Measurements from ENCODE around the gene RPS18. TPM values are rescaled to one million over a fixed set of nuclear protein-coding genes. Genes with fewer than 3 reads are reported as not detected.
A peak's percentile ranks its signal among the peaks of the same experiment; 100 is the strongest.

RPS18 gene
- total and polyA plus RNA-seq, 2 experiments from 2014 or later = 1,924 to 2,521 TPM

DNA sequence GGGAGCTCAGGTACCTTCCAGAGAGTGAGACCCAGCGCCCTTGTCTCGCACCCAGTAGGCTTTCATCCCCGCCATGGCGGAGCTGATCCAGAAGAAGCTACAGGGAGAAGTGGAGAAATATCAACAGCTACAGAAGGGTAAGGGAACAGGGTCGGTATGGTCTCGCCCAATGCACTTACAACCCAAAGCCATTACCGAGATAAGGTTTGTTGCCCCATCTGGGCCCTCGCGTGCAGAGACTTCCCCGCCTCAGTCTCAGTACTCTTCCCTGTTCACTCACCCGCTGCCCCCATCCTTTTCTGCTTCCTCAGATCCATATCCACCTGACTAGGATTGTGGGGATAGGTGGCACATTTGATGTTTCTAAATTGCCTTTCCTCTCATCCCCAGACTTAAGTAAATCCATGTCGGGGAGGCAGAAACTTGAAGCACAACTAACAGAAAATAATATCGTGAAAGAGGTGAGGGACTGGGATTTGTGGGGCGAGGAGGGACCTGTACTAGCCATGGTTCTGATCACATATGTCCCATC is 18.0 kb downstream of the RPS18 start:
- Histone ChIP-seq H3K4me2 (ENCODE audit: unreplicated experiment) (peak overlapping the region; percentile 99), H3K9me3 (ENCODE audit: low read depth) (no peaks in the 10 kb centered on the region), H4K20me1 (ENCODE audit: insufficient read depth) (no peaks in the 10 kb centered on the region), H3K9ac (peak overlapping the region; percentile 94), H3K27me3 (replicated peaks; ENCODE audit: insufficient read depth) (no peaks in the 10 kb centered on the region), H3K4me3 (peak overlapping the region; percentile 98), H3K36me3 (ENCODE audit: low read depth) (peaks cover 18% of the 10 kb centered on the region; the same call in 1 of the 2 replicates), H3F3A (ENCODE audit: insufficient read depth) (no peaks in the 10 kb centered on the region), H3K9me2 (ENCODE audit: insufficient read depth) (no peaks in the 10 kb centered on the region), H3K79me2 (ENCODE audit: insufficient read depth) (peaks cover 63% of the 10 kb centered on the region), H2AFZ (peak overlapping the region; percentile 98), H3K27ac (peak overlapping the region; percentile 64), H3K4me1 (ENCODE audit: insufficient read depth) (peaks cover 13% of the 10 kb centered on the region)
- 1 to 3% methylated on average over 13 to 14 of the region's 14 CpGs for WGBS, 2 experiments (ENCODE audit: low coverage in 1 of 2, low lambda C conversion rate in 2 of 2, missing lambda C conversion rate in 2 of 2)
- TF ChIP-seq EZH2phosphoT487 (IDR thresholded peaks at IDR 0.05; ENCODE audit: insufficient read depth, low read depth) (no peak), EZH2 (IDR thresholded peaks at IDR 0.05; ENCODE audit: insufficient read depth, poor library complexity, severe bottlenecking) (no peak)
- peak; percentile 66 for DNase-seq
- in situ Hi-C loops (cut with MboI) = no loop called here

- WGBS, 2 experiments (ENCODE audit: low coverage in 1 of 2, low lambda C conversion rate in 2 of 2, missing lambda C conversion rate in 2 of 2) = 63 to 68% methylated on average over 7 of the region's 7 CpGs
- no peaks in the 10 kb centered on the region for H3K9me2 ChIP-seq (ENCODE audit: insufficient read depth)
- in situ Hi-C loops (cut with MboI) = no loop called here
- DNase-seq = no peak
- H3K79me2 ChIP-seq (ENCODE audit: insufficient read depth) = peaks cover 57% of the 10 kb centered on the region
- H3K27ac ChIP-seq = no peak overlapping the region
- H3K4me1 ChIP-seq (ENCODE audit: insufficient read depth) = peaks cover 13% of the 10 kb centered on the region
- H3K36me3 ChIP-seq (ENCODE audit: low read depth) = peaks cover 13% of the 10 kb centered on the region; the same call in 1 of the 2 replicates
- no peak overlapping the region for H2AFZ ChIP-seq
- TF ChIP-seq EZH2phosphoT487 (IDR thresholded peaks at IDR 0.05; ENCODE audit: insufficient read depth, low read depth) (no peak), EZH2 (IDR thresholded peaks at IDR 0.05; ENCODE audit: insufficient read depth, poor library complexity, severe bottlenecking) (no peak)
- H3K4me2 ChIP-seq (ENCODE audit: unreplicated experiment) = peak overlapping the region; percentile 99
- H3K9ac ChIP-seq = peak overlapping the region; percentile 94
- no peaks in the 10 kb centered on the region for H3K27me3 ChIP-seq (replicated peaks; ENCODE audit: insufficient read depth)
- no peaks in the 10 kb centered on the region for H4K20me1 ChIP-seq (ENCODE audit: insufficient read depth)
- H3K9me3 ChIP-seq (ENCODE audit: low read depth) = no peaks in the 10 kb centered on the region
- peak overlapping the region; percentile 98 for H3K4me3 ChIP-seq
- no peaks in the 10 kb centered on the region for H3F3A ChIP-seq (ENCODE audit: insufficient read depth)
Measured at GRCh38 chr6:33290459-33290858, 18.6 kb downstream of the RPS18 start.

DNA sequence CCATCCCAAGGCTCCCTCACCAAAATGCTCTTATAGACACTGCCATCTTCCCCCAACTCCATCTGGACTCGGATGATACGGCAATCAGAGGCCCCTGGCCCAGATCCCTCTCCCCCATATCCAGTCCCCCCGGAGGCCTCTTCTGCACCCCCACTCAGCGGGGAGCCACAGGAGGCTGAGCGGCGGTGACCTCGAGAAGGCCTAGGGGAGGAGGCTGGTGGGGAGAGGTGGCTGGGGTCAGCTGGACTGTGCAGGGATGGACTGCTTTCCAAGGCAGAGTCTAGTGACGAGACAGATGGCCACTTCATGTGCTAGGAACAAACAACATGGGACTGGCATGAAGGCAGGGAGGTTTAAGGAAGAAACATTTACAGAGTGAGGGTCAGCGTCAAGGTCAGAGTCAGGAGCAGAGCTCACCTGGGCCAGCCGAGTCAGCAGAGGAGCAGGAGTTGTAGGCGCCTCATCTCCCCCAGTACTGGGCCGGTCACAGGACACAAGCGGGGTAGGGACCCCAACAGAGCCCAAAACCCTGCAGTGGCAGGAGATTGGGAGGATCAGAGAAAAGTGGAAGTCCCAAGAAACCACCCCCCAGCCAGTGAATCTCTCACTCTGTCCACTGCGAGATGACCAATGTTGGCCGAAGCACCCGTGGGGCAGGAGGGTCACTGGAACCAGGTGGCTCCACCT is 21.3 kb downstream of the RPS18 start:
- TF ChIP-seq EZH2phosphoT487 (IDR thresholded peaks at IDR 0.05; ENCODE audit: insufficient read depth, low read depth) (no peak), EZH2 (IDR thresholded peaks at IDR 0.05; ENCODE audit: insufficient read depth, poor library complexity, severe bottlenecking) (no peak)
- Histone ChIP-seq H3K36me3 (ENCODE audit: low read depth) (no peaks in the 10 kb centered on the region; the same call in 1 of the 2 replicates), H3K4me3 (no peak overlapping the region), H3K4me2 (ENCODE audit: unreplicated experiment) (no peak overlapping the region), H3K4me1 (ENCODE audit: insufficient read depth) (peaks cover 8% of the 10 kb centered on the region), H3K9me3 (ENCODE audit: low read depth) (no peaks in the 10 kb centered on the region), H3K27me3 (replicated peaks; ENCODE audit: insufficient read depth) (no peaks in the 10 kb centered on the region), H3F3A (ENCODE audit: insufficient read depth) (no peaks in the 10 kb centered on the region), H3K79me2 (ENCODE audit: insufficient read depth) (peaks cover 32% of the 10 kb centered on the region), H3K27ac (no peak overlapping the region), H2AFZ (no peak overlapping the region), H3K9me2 (ENCODE audit: insufficient read depth) (no peaks in the 10 kb centered on the region), H3K9ac (no peak overlapping the region), H4K20me1 (ENCODE audit: insufficient read depth) (no peaks in the 10 kb centered on the region)
- WGBS, 2 experiments (ENCODE audit: low coverage in 1 of 2, low lambda C conversion rate in 2 of 2, missing lambda C conversion rate in 2 of 2) = 85 to 87% methylated on average over 12 to 16 of the region's 16 CpGs
- in situ Hi-C loops (cut with MboI) = no loop called here
- DNase-seq = no peak

- 60 to 64% methylated on average over 10 of the region's 10 CpGs for WGBS, 2 experiments (ENCODE audit: low coverage in 1 of 2, low lambda C conversion rate in 2 of 2, missing lambda C conversion rate in 2 of 2)
- H3K9ac ChIP-seq = no peak overlapping the region
- H3K79me2 ChIP-seq (ENCODE audit: insufficient read depth) = peaks cover 23% of the 10 kb centered on the region
- no peak overlapping the region for H3K27ac ChIP-seq
- H3K4me1 ChIP-seq (ENCODE audit: insufficient read depth) = peaks cover 6% of the 10 kb centered on the region
- in situ Hi-C loops (cut with MboI) = no loop called here
- no peak overlapping the region for H2AFZ ChIP-seq
- no peak for TF ChIP-seq EZH2phosphoT487 (IDR thresholded peaks at IDR 0.05; ENCODE audit: insufficient read depth, low read depth)
- no peak for TF ChIP-seq EZH2 (IDR thresholded peaks at IDR 0.05; ENCODE audit: insufficient read depth, poor library complexity, severe bottlenecking)
- no peaks in the 10 kb centered on the region for H3F3A ChIP-seq (ENCODE audit: insufficient read depth)
- no peaks in the 10 kb centered on the region for H3K9me3 ChIP-seq (ENCODE audit: low read depth)
- H3K9me2 ChIP-seq (ENCODE audit: insufficient read depth) = no peaks in the 10 kb centered on the region
- H4K20me1 ChIP-seq (ENCODE audit: insufficient read depth) = no peaks in the 10 kb centered on the region
- no peak for DNase-seq
- no peak overlapping the region for H3K4me2 ChIP-seq (ENCODE audit: unreplicated experiment)
- no peaks in the 10 kb centered on the region; the same call in 1 of the 2 replicates for H3K36me3 ChIP-seq (ENCODE audit: low read depth)
- H3K27me3 ChIP-seq (replicated peaks; ENCODE audit: insufficient read depth) = no peaks in the 10 kb centered on the region
- H3K4me3 ChIP-seq = no peak overlapping the region
Measured at GRCh38 chr6:33294086-33294823, 22.4 kb downstream of the RPS18 start.
